GM23248 (cell line): ENCODE results near the gene EHMT1. TPM values are rescaled to one million over a fixed set of nuclear protein-coding genes. Genes with fewer than 3 reads are reported as not detected.
"Not testable (repeated sequence)": the region's sequence is repeated elsewhere in the genome, so short reads cannot be mapped to it uniquely, and the experiment has no call there.

Experiments used
- DNase-seq: peaks from one replicate; pipeline ENCODE4 v3.0.0-alpha.2; 2015
- H2AFZ ChIP-seq: fragments of 200-600 bp; sonication (generic); 2 replicates; pipeline ENCODE4 v1.6.1; 2016; ENCODE audit warnings: antibody characterized with exemption
- H3F3A ChIP-seq: fragments of 200-600 bp; sonication (generic); 2 replicates; pipeline ENCODE4 v1.6.1; 2016; ENCODE audit warnings: mild to moderate bottlenecking, antibody characterized with exemption, mixed run types; ENCODE audit not compliant: insufficient read depth
- H3K27ac ChIP-seq: fragments of 200-600 bp; sonication (generic); 2 replicates; pipeline ENCODE4 v1.5.1; 2016; ENCODE audit warnings: mild to moderate bottlenecking
- H3K27me3 ChIP-seq: fragments of 200-600 bp; sonication (generic); replicated peaks from 2 replicates; pipeline ENCODE4 v1.6.1; 2016; ENCODE audit warnings: mild to moderate bottlenecking; ENCODE audit not compliant: insufficient read depth
- H3K36me3 ChIP-seq: fragments of 200-600 bp; sonication (generic); 2 replicates; pipeline ENCODE4 v1.6.1; 2016; ENCODE audit warnings: low read depth, mild to moderate bottlenecking
- H3K4me1 ChIP-seq: fragments of 200-600 bp; sonication (generic); 2 replicates; pipeline ENCODE4 v1.6.1; 2016; ENCODE audit warnings: mild to moderate bottlenecking; ENCODE audit not compliant: insufficient read depth
- H3K4me2 ChIP-seq: fragments of 200-600 bp; sonication (generic); one replicate; pipeline ENCODE4 v1.6.1; 2016; ENCODE audit warnings: mild to moderate bottlenecking; ENCODE audit not compliant: unreplicated experiment
- H3K4me3 ChIP-seq: fragments of 200-600 bp; sonication (generic); 2 replicates; pipeline ENCODE4 v1.5.1; 2016; ENCODE audit warnings: mild to moderate bottlenecking
- H3K79me2 ChIP-seq: fragments of 200-600 bp; sonication (generic); 2 replicates; pipeline ENCODE4 v1.6.1; 2016; ENCODE audit warnings: mild to moderate bottlenecking; ENCODE audit not compliant: insufficient read depth
- H3K9ac ChIP-seq: fragments of 200-600 bp; sonication (generic); 2 replicates; pipeline ENCODE4 v1.6.1; 2016; ENCODE audit warnings: mild to moderate bottlenecking
- H3K9me2 ChIP-seq: fragments of 200-600 bp; sonication (generic); 2 replicates; pipeline ENCODE4 v1.6.1; 2016; ENCODE audit warnings: mixed run types, mild to moderate bottlenecking, moderate library complexity; ENCODE audit not compliant: insufficient read depth
- H3K9me3 ChIP-seq: fragments of 200-600 bp; sonication (generic); one replicate; pipeline ENCODE4 v1.6.1; 2017; ENCODE audit warnings: low read depth
- H4K20me1 ChIP-seq: fragments of 200-600 bp; sonication (generic); 2 replicates; pipeline ENCODE4 v1.6.0; 2016; ENCODE audit not compliant: insufficient read depth
- EZH2 ChIP-seq: fragments of 200-600 bp; sonication (generic); IDR thresholded peaks from 2 replicates; pipeline ENCODE4 v1.6.1; 2018; ENCODE audit warnings: antibody characterized with exemption, mild to moderate bottlenecking; ENCODE audit not compliant: insufficient read depth, poor library complexity, severe bottlenecking
- EZH2phosphoT487 ChIP-seq: fragments of 200-600 bp; sonication (generic); IDR thresholded peaks from 2 replicates; pipeline ENCODE4 v1.6.1; 2018; ENCODE audit warnings: antibody characterized with exemption, moderate library complexity, mild to moderate bottlenecking, low read depth; ENCODE audit not compliant: insufficient read depth
- WGBS, 2 experiments: methylation state at CpG; one replicate each; pipeline ENCODE4 v1.1.6; 2015 to 2017; ENCODE audit warnings: low lambda C conversion rate in 2 of 2, low coverage in 1 of 2; ENCODE audit errors: missing lambda C conversion rate in 2 of 2; 5-methylcytosine and 5-hydroxymethylcytosine counted together
- in situ Hi-C: fragments of 300-500 bp; cut with MboI; formaldehyde crosslinking; loops from 2 replicates; pipeline ENCODE4 v1.15.0; 2020
- polyA plus RNA-seq: library from polyadenylated mRNA; unstranded; fragments of >200 nt; fragmentation: Nextera tagmentation; extraction: Ambion mirVana; gene quantifications from 2 replicates; pipeline ENCODE4 v1.2.1, GENCODE V29; 2016
- total RNA-seq: library from RNA; depleted of rRNA; stranded (reverse); fragments of >200 nt; shearing (Covaris generic); gene quantifications from 2 replicates; pipeline ENCODE4 v1.2.3, GENCODE V29; 2014

Gene EHMT1
- total and polyA plus RNA-seq, 2 experiments from 2014 or later = 26.8 to 31.0 TPM

- in situ Hi-C loops = no loop called here
Measured at GRCh38 chr9:137592767-137593166, 26.0 kb upstream of the EHMT1 start.

DNA sequence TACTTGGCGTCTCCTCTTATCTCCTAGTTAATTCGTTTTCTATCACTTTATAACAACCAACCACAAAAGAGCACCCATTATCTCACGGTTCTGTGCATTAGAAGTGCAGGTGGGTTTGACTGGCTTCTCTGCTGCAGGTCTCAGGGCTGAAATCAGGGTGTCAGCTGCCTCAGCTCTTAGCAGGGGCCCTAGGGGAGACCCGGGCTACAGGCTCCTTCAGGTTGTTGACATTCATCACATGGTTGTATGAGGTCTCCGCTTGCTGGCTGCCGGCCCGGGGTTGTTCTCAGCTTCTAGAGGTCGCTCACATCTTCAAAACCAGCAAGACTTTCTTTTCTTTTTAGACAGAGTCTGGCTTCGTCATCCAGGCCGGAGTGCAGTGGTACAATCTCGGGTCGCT lies 25.6 kb upstream of the EHMT1 start:
- no peaks in the 10 kb centered on the region for H3K9me2 ChIP-seq
- no peak overlapping the region for H3K4me3 ChIP-seq
- H3K79me2 ChIP-seq = peaks cover 16% of the 10 kb centered on the region
- H3K4me2 ChIP-seq = no peak overlapping the region
- no peak overlapping the region for H3K9ac ChIP-seq
- no peaks in the 10 kb centered on the region for H4K20me1 ChIP-seq
- TF ChIP-seq EZH2 = no peak
- TF ChIP-seq EZH2phosphoT487 = no peak
- 94 to 96% methylated on average over 12 of the region's 12 CpGs for WGBS, 2 experiments
- no peaks in the 10 kb centered on the region for H3K9me3 ChIP-seq
- no peaks in the 10 kb centered on the region for H3F3A ChIP-seq
- H3K4me1 ChIP-seq = peaks cover 7% of the 10 kb centered on the region; the same call in 1 of the 2 replicates
- no peak overlapping the region for H2AFZ ChIP-seq
- no peaks in the 10 kb centered on the region for H3K27me3 ChIP-seq
- H3K27ac ChIP-seq = no peak overlapping the region
- H3K36me3 ChIP-seq = no peaks in the 10 kb centered on the region
- in situ Hi-C loops = no loop called here
- no peak for DNase-seq

More at GRCh38 chr9:137592767-137593166, 26.0 kb upstream of the EHMT1 start:
- H3K36me3 ChIP-seq = peaks cover 3% of the 10 kb centered on the region; the same call in 1 of the 2 replicates
- WGBS, 2 experiments = 89 to 90% methylated on average over 7 of the region's 7 CpGs
- no peak overlapping the region for H3K4me2 ChIP-seq
- H3K79me2 ChIP-seq = peaks cover 20% of the 10 kb centered on the region
- no peak overlapping the region for H2AFZ ChIP-seq
- H4K20me1 ChIP-seq = no peaks in the 10 kb centered on the region
- no peak overlapping the region for H3K4me3 ChIP-seq
- TF ChIP-seq EZH2 (no peak), EZH2phosphoT487 (no peak)
- DNase-seq = no peak
- H3K9me2 ChIP-seq = no peaks in the 10 kb centered on the region
- H3K27ac ChIP-seq = no peak overlapping the region
- H3F3A ChIP-seq = no peaks in the 10 kb centered on the region
- no peaks in the 10 kb centered on the region for H3K9me3 ChIP-seq
- H3K4me1 ChIP-seq = peaks cover 7% of the 10 kb centered on the region; the same call in 1 of the 2 replicates
- H3K27me3 ChIP-seq = no peaks in the 10 kb centered on the region
- H3K9ac ChIP-seq = no peak overlapping the region

DNA sequence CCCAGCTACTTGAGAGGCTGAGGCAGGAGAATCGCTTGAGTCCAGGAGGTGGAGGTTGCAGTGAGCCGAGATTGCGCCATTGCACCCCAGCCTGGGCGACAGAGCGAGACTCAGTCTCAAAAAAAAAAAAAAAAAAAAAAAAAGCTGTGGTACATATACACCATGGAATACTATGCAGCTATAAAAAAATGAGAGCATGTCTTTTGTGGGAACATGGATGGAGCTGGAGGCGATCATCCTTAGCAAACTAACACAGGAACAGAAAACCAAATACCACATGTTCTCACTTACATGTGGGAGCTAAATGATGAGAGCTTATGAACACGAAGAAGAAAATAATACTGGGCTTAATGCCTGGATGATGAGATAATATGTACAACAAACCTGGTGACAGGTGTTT lies 22.2 kb upstream of the EHMT1 start:
- DNase-seq, H3K4me1 ChIP-seq, H4K20me1 ChIP-seq, H3K9me2 ChIP-seq, H3F3A ChIP-seq, in situ Hi-C loops, H3K36me3 ChIP-seq, H2AFZ ChIP-seq, H3K4me3 ChIP-seq, H3K79me2 ChIP-seq, H3K9ac ChIP-seq, H3K4me2 ChIP-seq, H3K27me3 ChIP-seq, H3K27ac ChIP-seq, H3K9me3 ChIP-seq: not testable (repeated sequence)
- WGBS, 2 experiments = 85 to 92% methylated on average over 7 of the region's 7 CpGs

- in situ Hi-C loops = no loop called here
- Histone ChIP-seq H3K9ac (no peak overlapping the region), H3K9me2 (no peaks in the 10 kb centered on the region), H3F3A (no peaks in the 10 kb centered on the region), H3K4me2 (no peak overlapping the region), H3K36me3 (no peaks in the 10 kb centered on the region), H4K20me1 (no peaks in the 10 kb centered on the region), H2AFZ (no peak overlapping the region), H3K4me3 (no peak overlapping the region), H3K4me1 (no peaks in the 10 kb centered on the region), H3K27me3 (no peaks in the 10 kb centered on the region), H3K9me3 (no peaks in the 10 kb centered on the region), H3K79me2 (no peaks in the 10 kb centered on the region), H3K27ac (no peak overlapping the region)
- 63% methylated on average over 8 of the region's 8 CpGs for WGBS, 2 experiments
- TF ChIP-seq EZH2phosphoT487 (no peak), EZH2 (no peak)
- DNase-seq = no peak
Measured at GRCh38 chr9:137598943-137599342, 19.9 kb upstream of the EHMT1 start.

GRCh38 chr9:137602661-137603060 lies 16.1 kb upstream of the EHMT1 start:
- no peak overlapping the region for H3K4me3 ChIP-seq
- peaks cover 9% of the 10 kb centered on the region; the same call in 1 of the 2 replicates for H3K4me1 ChIP-seq
- no peak overlapping the region for H3K9ac ChIP-seq
- TF ChIP-seq EZH2phosphoT487 (no peak), EZH2 (no peak)
- no peaks in the 10 kb centered on the region for H3K9me3 ChIP-seq
- H3K27ac ChIP-seq = no peak overlapping the region
- no peak overlapping the region for H2AFZ ChIP-seq
- no peaks in the 10 kb centered on the region for H3K9me2 ChIP-seq
- in situ Hi-C loops = no loop called here
- no peaks in the 10 kb centered on the region for H3K36me3 ChIP-seq
- no peak overlapping the region for H3K4me2 ChIP-seq
- H3F3A ChIP-seq = no peaks in the 10 kb centered on the region
- no peaks in the 10 kb centered on the region for H3K27me3 ChIP-seq
- 3 to 10% methylated on average over 3 of the region's 3 CpGs for WGBS, 2 experiments
- H4K20me1 ChIP-seq = no peaks in the 10 kb centered on the region
- no peak for DNase-seq
- peaks cover 7% of the 10 kb centered on the region; the same call in 1 of the 2 replicates for H3K79me2 ChIP-seq
